HCT116 (cell line): ENCODE measurements around the gene LYAR. TPM values are rescaled to one million over a fixed set of nuclear protein-coding genes. Genes with fewer than 3 reads are reported as not detected.

Experiments
- ATAC-seq: fragments of 200-7000 bp; cut with Tn5 transposase; 2 replicates; pipeline ENCODE4 v1.9.1; 2020; ENCODE audit warnings: mild to moderate bottlenecking, moderate library complexity
- BruUV-seq: library from RNA; stranded (reverse); fragments of 400-500 nt; replicated peaks from 2 replicates; lab custom pipeline; 2021; lab: Mats Ljungman, UMichigan
- CTCF ChIA-PET: fragments of 300-600 bp; sonication (Branson Sonifier 250); formaldehyde crosslinking; loops from one replicate; lab custom pipeline; 2021; ENCODE audit warnings: antibody characterized with exemption; lab: Charles Lee
- POLR2A ChIA-PET: fragments of 300-600, 350-600 bp; sonication (Branson Sonifier 250); formaldehyde crosslinking; loops from one replicate; lab custom pipeline; 2021; ENCODE audit warnings: antibody characterized with exemption; lab: Charles Lee
- RAD21 ChIA-PET, 2 experiments: fragments of 300-600 bp; sonication (Branson Sonifier 250); formaldehyde crosslinking; loops; one replicate each; lab custom pipeline; 2023; ENCODE audit warnings: low total read pairs in 2 of 2; ENCODE audit not compliant: uncharacterized antibody in 2 of 2, unreplicated experiment in 2 of 2, low non-redundant PET in 1 of 2; lab: Charles Lee
- DNase-seq: peaks from one replicate; pipeline ENCODE4 v3.0.0-alpha.2; 2010; ENCODE audit warnings: low read depth, low spot score
- H2AFZ ChIP-seq: fragments of 200-600 bp; shearing (Covaris generic), sonication (generic); 2 replicates; pipeline ENCODE4 v1.6.1; 2017; ENCODE audit warnings: low read depth, mixed run types, mixed read lengths, antibody characterized with exemption, low read length; ENCODE audit not compliant: poor library complexity, severe bottlenecking
- H3K27ac ChIP-seq: 2 replicates; pipeline ENCODE4 v1.5.1; 2012; ENCODE audit warnings: low read depth, low read length
- H3K27me3 ChIP-seq: fragments of 200-600 bp; sonication (generic); 2 replicates; pipeline ENCODE4 v1.6.1; 2016; ENCODE audit warnings: mixed run types, low read length, mixed read lengths; ENCODE audit not compliant: insufficient read depth
- H3K36me3 ChIP-seq, 2 experiments: fragments of 200-500 bp in 1 of 2; fragments of 200-600 bp in 1 of 2; sonication (Bioruptor generic) in 1 of 2; sonication (generic) in 1 of 2; 2 replicates each; pipeline versions ENCODE4 v1.5.1 to v1.6.1; 2014 to 2016; ENCODE audit warnings: low read length in 2 of 2, inconsistent platforms in 1 of 2, mixed read lengths in 1 of 2, mixed run types in 1 of 2; ENCODE audit not compliant: insufficient read depth in 2 of 2, control insufficient read depth in 1 of 2
- H3K4me1 ChIP-seq, 2 experiments: fragments of 200-600 bp in 1 of 2; sonication (generic) in 1 of 2; 2 replicates each; pipeline versions ENCODE4 v1.5.1 to v1.6.1; 2012 to 2017; ENCODE audit warnings: low read length in 2 of 2, inconsistent platforms in 1 of 2, mild to moderate bottlenecking in 1 of 2, mixed read lengths in 1 of 2, mixed run types in 1 of 2, moderate library complexity in 1 of 2; ENCODE audit not compliant: insufficient read depth in 2 of 2, control insufficient read depth in 1 of 2
- H3K4me2 ChIP-seq: fragments of 200-600 bp; sonication (generic); 2 replicates; pipeline ENCODE4 v1.6.1; 2017; ENCODE audit warnings: mixed run types, low read length, mixed read lengths
- H3K4me3 ChIP-seq, 2 experiments: fragments of 200-600 bp in 1 of 2; sonication (generic) in 1 of 2; replicated peaks in 1 of 2; 2 replicates each; pipeline ENCODE4 v1.5.1; 2011 to 2016; ENCODE audit warnings: low read length in 2 of 2, control low read depth in 1 of 2, low read depth in 1 of 2, mild to moderate bottlenecking in 1 of 2, mixed read lengths in 1 of 2, mixed run types in 1 of 2
- H3K79me2 ChIP-seq: fragments of 200-600 bp; sonication (generic); 2 replicates; pipeline ENCODE4 v1.6.1; 2017; ENCODE audit warnings: mild to moderate bottlenecking, mixed run types, low read length, moderate library complexity, mixed read lengths; ENCODE audit not compliant: insufficient read depth
- H3K9ac ChIP-seq: fragments of 200-600 bp; sonication (generic); 2 replicates; pipeline ENCODE4 v1.6.1; 2016; ENCODE audit warnings: low read length, mixed read lengths
- H3K9me2 ChIP-seq: fragments of 200-600 bp; sonication (generic), shearing (Covaris generic); 2 replicates; pipeline ENCODE4 v1.6.1; 2017; ENCODE audit warnings: mixed run types, mild to moderate bottlenecking, moderate library complexity; ENCODE audit not compliant: insufficient read depth
- H3K9me3 ChIP-seq, 2 experiments: fragments of 200-500 bp in 1 of 2; fragments of 200-600 bp in 1 of 2; sonication (Bioruptor generic) in 1 of 2; sonication (generic) in 1 of 2; 2 replicates each; pipeline ENCODE4 v1.6.1; 2014 to 2017; ENCODE audit warnings: low read length in 2 of 2, mixed read lengths in 2 of 2, inconsistent platforms in 1 of 2, low read depth in 1 of 2, mild to moderate bottlenecking in 1 of 2, mixed run types in 1 of 2, moderate library complexity in 1 of 2; ENCODE audit not compliant: control insufficient read depth in 1 of 2, insufficient read depth in 1 of 2
- H4K20me1 ChIP-seq: fragments of 200-600 bp; sonication (generic), shearing (Covaris generic); 2 replicates; pipeline ENCODE4 v1.6.1; 2017; ENCODE audit warnings: mixed run types, mild to moderate bottlenecking, moderate library complexity; ENCODE audit not compliant: insufficient read depth
- EGR1 ChIP-seq: IDR thresholded peaks from 2 replicates; pipeline ENCODE4 v1.6.1; 2012; ENCODE audit warnings: low read depth
- ELF1 ChIP-seq: IDR thresholded peaks from 2 replicates; pipeline ENCODE4 v1.6.1; 2012; ENCODE audit warnings: low read depth, borderline replicate concordance
- EZH2 ChIP-seq: fragments of 200-600 bp; sonication (generic); IDR thresholded peaks from 2 replicates; pipeline ENCODE4 v1.6.1; 2017; ENCODE audit warnings: antibody characterized with exemption, mixed run types
- EZH2phosphoT487 ChIP-seq: fragments of 200-600 bp; IDR thresholded peaks from 2 replicates; pipeline ENCODE4 v1.6.1; 2018; ENCODE audit warnings: antibody characterized with exemption, borderline replicate concordance
- FOSL1 ChIP-seq: IDR thresholded peaks from 2 replicates; pipeline ENCODE4 v1.6.1; 2012; ENCODE audit warnings: low read depth
- JUND ChIP-seq: IDR thresholded peaks from 2 replicates; pipeline ENCODE4 v1.6.1; 2012
- RAD21 ChIP-seq: IDR thresholded peaks from 2 replicates; pipeline ENCODE4 v1.6.1; 2012; ENCODE audit warnings: low read depth, mild to moderate bottlenecking
- SRF ChIP-seq: IDR thresholded peaks from 2 replicates; pipeline ENCODE4 v1.6.1; 2012; ENCODE audit warnings: low read depth
- TCF7L2 ChIP-seq: IDR thresholded peaks from 2 replicates; pipeline ENCODE4 v1.7.0; 2011; ENCODE audit warnings: borderline replicate concordance, inconsistent platforms; ENCODE audit not compliant: insufficient read depth, insufficient read length; ENCODE audit errors: extremely low read depth
- YY1 ChIP-seq: IDR thresholded peaks from 2 replicates; pipeline ENCODE4 v1.6.1; 2011; ENCODE audit warnings: low read length, low read depth, moderate library complexity, mild to moderate bottlenecking; ENCODE audit not compliant: insufficient replicate concordance; ENCODE audit errors: extremely low read depth
- ZNF274 ChIP-seq: fragments of 200-500 bp; sonication (Bioruptor generic); IDR thresholded peaks from 2 replicates; pipeline ENCODE4 v1.6.1; 2014; ENCODE audit warnings: mild to moderate bottlenecking, low read depth, low read length, inconsistent platforms
- intact Hi-C: fragments of 100-400 bp; cut with micrococcal nuclease; formaldehyde crosslinking; loops from 2 replicates; pipeline ENCODE4 v1.10.0; 2022
- total RNA-seq: library from RNA; stranded (reverse); gene quantifications from one replicate; pipeline ENCODE4 v1.2.1, GENCODE V29; 2021; ENCODE audit not compliant: unreplicated experiment
- TF ChIP-seq, protein P1 (sequence below), 3 experiments: fragments of 200-600 bp in 1 of 3; sonication (generic) in 1 of 3; IDR thresholded peaks in 2 of 3; conservative IDR thresholded peaks in 1 of 3; 2 replicates each; pipeline ENCODE4 v1.5.1; 2012 to 2017; ENCODE audit warnings: low read depth in 2 of 3, low read length in 2 of 3, antibody characterized with exemption in 1 of 3, borderline replicate concordance in 1 of 3, control low read depth in 1 of 3, mild to moderate bottlenecking in 1 of 3, mixed read lengths in 1 of 3, mixed run types in 1 of 3, moderate library complexity in 1 of 3; ENCODE audit not compliant: insufficient read depth in 1 of 3
- TF ChIP-seq, protein P2 (sequence below): IDR thresholded peaks from 2 replicates; pipeline ENCODE4 v1.6.1; 2012
- TF ChIP-seq, protein P3 (sequence below): IDR thresholded peaks from 2 replicates; pipeline ENCODE4 v1.6.1; 2011; ENCODE audit warnings: mild to moderate bottlenecking, low read length, moderate library complexity; ENCODE audit not compliant: insufficient replicate concordance; ENCODE audit errors: extremely low read depth

The LYAR gene
- total RNA-seq, 1 experiment from 2014 or later: 53.0 TPM

GRCh38 chr4:4299006-4299405 is 9.1 kb upstream of the LYAR start:
- Histone ChIP-seq H2AFZ (no peak overlapping the region), H3K9ac (no peak overlapping the region), H3K27me3 (no peaks in the 10 kb centered on the region), H3K27ac (no peak overlapping the region), H3K4me3 (no peak overlapping the region), H3K9me2 (no peaks in the 10 kb centered on the region), H3K36me3 (peaks cover 8 to 12% of the 10 kb centered on the region in 2 experiments; a peak in 3 of 4 replicates), H3K9me3 (no peaks in the 10 kb centered on the region), H3K79me2 (no peaks in the 10 kb centered on the region; the same call in 1 of the 2 replicates), H3K4me2 (no peak overlapping the region), H3K4me1 (no peaks in the 10 kb centered on the region), H4K20me1 (no peaks in the 10 kb centered on the region; the same call in 1 of the 2 replicates)
- TF ChIP-seq, protein P1, sequence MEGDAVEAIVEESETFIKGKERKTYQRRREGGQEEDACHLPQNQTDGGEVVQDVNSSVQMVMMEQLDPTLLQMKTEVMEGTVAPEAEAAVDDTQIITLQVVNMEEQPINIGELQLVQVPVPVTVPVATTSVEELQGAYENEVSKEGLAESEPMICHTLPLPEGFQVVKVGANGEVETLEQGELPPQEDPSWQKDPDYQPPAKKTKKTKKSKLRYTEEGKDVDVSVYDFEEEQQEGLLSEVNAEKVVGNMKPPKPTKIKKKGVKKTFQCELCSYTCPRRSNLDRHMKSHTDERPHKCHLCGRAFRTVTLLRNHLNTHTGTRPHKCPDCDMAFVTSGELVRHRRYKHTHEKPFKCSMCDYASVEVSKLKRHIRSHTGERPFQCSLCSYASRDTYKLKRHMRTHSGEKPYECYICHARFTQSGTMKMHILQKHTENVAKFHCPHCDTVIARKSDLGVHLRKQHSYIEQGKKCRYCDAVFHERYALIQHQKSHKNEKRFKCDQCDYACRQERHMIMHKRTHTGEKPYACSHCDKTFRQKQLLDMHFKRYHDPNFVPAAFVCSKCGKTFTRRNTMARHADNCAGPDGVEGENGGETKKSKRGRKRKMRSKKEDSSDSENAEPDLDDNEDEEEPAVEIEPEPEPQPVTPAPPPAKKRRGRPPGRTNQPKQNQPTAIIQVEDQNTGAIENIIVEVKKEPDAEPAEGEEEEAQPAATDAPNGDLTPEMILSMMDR (IDR thresholded peaks at IDR 0.05 in 2 of 3, conservative IDR thresholded peaks at IDR 0.05 in 1 of 3; ENCODE audit: borderline replicate concordance in 1 of 3, insufficient read depth in 1 of 3, low read depth in 2 of 3, low read length in 2 of 3): no peak
- TF ChIP-seq, protein P2, sequence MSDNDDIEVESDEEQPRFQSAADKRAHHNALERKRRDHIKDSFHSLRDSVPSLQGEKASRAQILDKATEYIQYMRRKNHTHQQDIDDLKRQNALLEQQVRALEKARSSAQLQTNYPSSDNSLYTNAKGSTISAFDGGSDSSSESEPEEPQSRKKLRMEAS: no peak
- TF ChIP-seq EZH2 (no peak), SRF (no peak), RAD21 (no peak), JUND (no peak), ELF1 (no peak), YY1 (no peak), EZH2phosphoT487 (no peak), EGR1 (no peak), ZNF274 (no peak), FOSL1 (no peak), TCF7L2 (no peak)
- TF ChIP-seq, protein P3, sequence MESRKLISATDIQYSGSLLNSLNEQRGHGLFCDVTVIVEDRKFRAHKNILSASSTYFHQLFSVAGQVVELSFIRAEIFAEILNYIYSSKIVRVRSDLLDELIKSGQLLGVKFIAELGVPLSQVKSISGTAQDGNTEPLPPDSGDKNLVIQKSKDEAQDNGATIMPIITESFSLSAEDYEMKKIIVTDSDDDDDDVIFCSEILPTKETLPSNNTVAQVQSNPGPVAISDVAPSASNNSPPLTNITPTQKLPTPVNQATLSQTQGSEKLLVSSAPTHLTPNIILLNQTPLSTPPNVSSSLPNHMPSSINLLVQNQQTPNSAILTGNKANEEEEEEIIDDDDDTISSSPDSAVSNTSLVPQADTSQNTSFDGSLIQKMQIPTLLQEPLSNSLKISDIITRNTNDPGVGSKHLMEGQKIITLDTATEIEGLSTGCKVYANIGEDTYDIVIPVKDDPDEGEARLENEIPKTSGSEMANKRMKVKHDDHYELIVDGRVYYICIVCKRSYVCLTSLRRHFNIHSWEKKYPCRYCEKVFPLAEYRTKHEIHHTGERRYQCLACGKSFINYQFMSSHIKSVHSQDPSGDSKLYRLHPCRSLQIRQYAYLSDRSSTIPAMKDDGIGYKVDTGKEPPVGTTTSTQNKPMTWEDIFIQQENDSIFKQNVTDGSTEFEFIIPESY: no peak
- ChIA-PET CTCF (no interaction called here), POLR2A (no interaction called here), RAD21 (no interaction called here)
- ATAC-seq: no peak
- DNase-seq: no peak
- intact Hi-C loops: no loop called here
- no TSS peak for BruUV-seq
